UCSD-AML1 (cell line): Measurements from ENCODE around the gene CDC42EP3.

Experiments
- DNase-seq: peaks from one replicate; lab custom pipeline; 2025; ENCODE audit not compliant: unreplicated experiment; lab: John Stamatoyannopoulos, UW

CDC42EP3 gene

GRCh38 chr2:37683921-37684780, 12.7 kb upstream of the CDC42EP3 start:
- no peak for DNase-seq

DNA sequence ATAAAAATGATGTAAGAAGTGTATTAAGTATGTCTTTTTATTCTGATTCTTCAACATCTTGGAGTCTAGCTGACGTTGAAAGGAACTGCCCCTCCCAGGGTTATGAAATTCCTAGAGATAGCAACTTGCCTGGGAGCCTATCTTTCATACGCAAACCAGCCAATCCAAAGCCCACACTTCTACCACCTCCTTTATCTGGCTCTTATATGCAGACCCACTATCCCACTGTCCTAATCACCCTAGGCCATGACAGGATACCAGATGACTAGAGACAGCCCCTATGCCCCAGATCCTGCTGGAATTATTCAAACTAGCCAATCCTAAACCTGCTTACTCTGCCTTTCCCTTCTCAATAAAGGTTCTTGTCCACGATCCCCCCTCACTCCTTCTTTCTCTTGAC, 11.8 kb upstream of the CDC42EP3 start:
- no peak for DNase-seq

DNA sequence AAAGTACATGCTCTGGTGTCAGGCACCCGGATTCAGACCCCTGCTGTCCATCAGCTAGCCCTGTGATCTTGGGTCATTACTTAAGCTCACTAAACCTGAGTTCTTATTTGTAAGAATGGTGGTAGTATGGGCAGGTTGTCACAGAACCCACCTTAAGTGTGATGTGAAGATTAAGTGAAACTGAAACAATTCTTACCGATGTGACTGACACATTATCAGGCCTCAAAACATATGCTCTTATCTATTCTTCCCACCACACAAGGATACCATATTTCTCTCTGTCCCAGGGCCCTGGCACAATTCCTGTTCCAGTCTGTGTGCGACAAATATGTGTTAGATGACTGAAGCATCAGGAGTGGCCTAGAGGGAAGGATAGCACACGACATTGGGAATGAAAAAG, 11.0 kb upstream of the CDC42EP3 start:
- DNase-seq, result no peak

GRCh38 chr2:37681587-37681986, 10.1 kb upstream of the CDC42EP3 start:
- no peak for DNase-seq

GRCh38 chr2:37679072-37679695, 7.7 kb upstream of the CDC42EP3 start:
- no peak for DNase-seq

GRCh38 chr2:37676274-37676673, 4.8 kb upstream of the CDC42EP3 start:
- no peak for DNase-seq

DNA sequence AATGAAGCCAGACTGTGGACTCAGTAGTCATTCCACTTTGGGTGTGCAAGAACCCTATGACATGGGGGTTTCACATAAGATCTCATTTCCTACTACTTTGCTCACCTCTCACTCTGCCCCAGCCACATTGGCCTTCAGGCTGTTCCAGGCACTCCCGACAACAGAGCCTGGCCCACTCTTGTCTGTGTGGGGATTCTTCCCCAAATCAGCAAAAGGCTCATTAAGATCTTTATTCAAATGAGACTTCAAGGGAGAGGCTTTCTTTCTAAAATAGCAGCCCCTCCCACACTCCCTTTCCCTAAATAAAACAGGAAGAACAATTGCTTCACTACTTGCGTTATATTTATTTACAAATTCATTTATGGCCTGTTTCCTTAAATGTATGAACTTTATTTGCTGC, 3.5 kb upstream of the CDC42EP3 start:
- DNase-seq, result peak; percentile 15

- no peak for DNase-seq
Measured at GRCh38 chr2:37672870-37673184, 1.4 kb upstream of the CDC42EP3 start.

- DNase-seq, result peak; percentile 87
Measured at GRCh38 chr2:37672104-37672869, 845 bp upstream of the CDC42EP3 start.

DNA sequence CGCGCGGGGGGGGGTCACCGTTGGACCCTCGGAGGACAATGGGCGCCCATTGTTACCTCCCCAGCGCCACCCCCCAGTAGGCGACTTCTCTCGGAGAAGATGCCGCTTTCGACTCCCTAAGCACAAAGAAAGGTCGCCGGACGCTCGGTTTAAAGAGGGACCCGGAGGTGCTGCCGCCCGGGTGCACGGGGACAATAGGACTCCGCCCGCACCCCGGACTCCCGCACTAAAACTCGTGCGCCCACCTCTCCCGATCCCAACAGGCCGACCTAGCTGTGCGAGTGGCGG, 318 bp upstream of the CDC42EP3 start:
- no peak for DNase-seq

- no peak for DNase-seq
Measured at GRCh38 chr2:37670378-37671008, 949 bp downstream of the CDC42EP3 start.

DNA sequence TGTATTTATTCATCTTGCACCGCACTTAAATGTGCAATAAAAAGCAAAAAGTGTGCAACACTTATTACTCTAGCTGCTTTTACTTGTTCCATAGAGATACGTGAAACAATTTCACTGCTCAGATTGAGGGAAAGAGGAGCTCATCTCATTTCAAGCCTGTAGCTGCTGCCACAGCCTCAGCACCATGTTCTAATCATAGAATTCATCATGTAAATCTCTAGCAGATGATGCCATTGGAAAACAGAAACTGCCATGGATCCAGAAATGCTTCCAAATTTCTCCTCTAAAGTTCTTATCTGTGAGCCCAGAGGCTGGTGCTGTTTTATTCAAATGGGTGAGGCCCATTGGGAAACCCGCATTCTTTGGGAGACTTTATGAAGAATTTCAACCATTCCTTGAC, 2.0 kb downstream of the CDC42EP3 start:
- no peak for DNase-seq

DNA sequence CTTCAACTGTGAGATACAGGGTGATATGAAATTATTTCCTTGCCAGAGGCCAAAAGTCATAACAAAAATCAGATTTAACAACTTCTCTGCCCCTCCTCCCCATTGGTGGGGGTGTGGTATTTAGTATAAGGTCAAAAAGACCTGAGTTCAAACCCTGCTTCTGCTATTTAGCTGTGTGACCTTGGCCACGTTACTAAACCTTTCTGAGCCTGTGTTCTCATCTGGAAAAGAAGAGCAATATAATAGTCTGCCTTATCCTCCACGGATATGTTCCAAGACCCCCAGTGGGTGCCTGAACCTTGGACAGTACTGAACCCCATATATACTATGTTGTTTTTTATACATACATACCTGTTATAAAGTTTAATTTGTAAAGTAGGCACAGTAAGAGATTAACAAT, 3.7 kb downstream of the CDC42EP3 start:
- no peak for DNase-seq

- no peak for DNase-seq
Measured at GRCh38 chr2:37666772-37667171, 4.7 kb downstream of the CDC42EP3 start.

GRCh38 chr2:37665604-37666362, 5.7 kb downstream of the CDC42EP3 start:
- DNase-seq, result peak; percentile 42

- DNase-seq, result no peak
Measured at GRCh38 chr2:37665043-37665442, 6.4 kb downstream of the CDC42EP3 start.

- no peak for DNase-seq
Measured at GRCh38 chr2:37664231-37664643, 7.2 kb downstream of the CDC42EP3 start.

DNA sequence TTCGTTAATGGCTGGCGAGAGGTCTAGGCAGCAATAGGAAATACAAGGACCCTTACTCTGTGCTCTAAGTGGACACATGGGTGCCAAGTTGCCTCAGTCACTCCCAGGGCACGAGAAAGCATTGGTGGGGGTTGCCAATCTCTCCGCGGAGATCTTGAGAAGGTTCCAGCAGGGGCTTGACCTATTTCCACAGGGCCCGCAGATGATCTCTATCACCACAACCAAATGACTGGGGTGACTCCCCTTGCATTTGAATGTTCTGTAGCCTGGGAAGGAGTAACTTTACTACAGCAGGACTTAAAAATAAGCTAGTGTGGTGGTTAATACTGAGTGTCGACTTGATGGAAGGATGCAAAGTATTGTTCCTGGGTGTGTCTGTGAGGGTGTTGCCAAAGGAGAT, 8.1 kb downstream of the CDC42EP3 start:
- DNase-seq, result no peak

- no peak for DNase-seq
Measured at GRCh38 chr2:37659723-37660122, 11.7 kb downstream of the CDC42EP3 start.

DNA sequence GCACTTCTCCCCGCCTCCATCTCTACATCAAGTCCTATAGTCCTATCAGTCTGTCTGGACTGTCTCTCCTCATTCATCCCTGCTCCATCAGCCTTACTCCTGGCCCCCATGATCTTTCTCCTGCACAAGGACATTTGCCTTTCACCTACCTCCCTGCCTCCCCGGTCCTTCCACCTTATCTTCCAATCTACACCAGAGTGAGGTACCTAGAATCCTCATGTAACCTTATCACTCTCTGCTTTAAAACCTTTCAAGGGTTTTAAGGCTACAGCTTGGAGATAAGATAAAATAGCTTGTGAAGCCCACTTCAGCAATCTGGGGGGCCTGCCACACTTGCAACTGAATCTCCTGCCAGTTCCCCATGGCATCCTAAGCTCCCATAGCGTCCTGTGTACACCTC, 12.8 kb downstream of the CDC42EP3 start:
- DNase-seq, result no peak

DNA sequence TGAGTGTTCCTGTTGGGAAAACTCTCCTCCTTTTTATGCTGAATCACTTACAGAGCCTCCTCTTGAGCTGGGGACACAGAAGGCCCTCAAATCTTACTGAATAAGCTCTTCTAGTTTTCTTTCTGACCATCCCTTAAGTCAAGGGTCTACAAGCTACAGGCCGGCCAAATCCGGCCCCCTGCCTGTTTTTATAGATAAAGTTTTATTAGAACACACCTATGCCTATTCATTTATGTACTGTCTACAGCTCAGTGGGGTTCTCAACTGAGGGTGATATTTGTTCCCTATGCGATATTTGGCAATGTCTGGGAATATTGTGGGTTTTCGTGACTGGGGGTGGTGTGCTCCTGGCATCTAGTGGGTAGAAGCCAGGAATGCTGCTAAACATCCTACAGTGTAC, 14.0 kb downstream of the CDC42EP3 start:
- DNase-seq, result no peak
